Esophagus squamous epithelium (tissue), 4 donors: ENCODE results near the gene FNIP1.

Experiments
- POLR2A ChIP-seq, 4 donors: fragments of 450-650 bp; IDR thresholded peaks; one replicate each; pipeline ENCODE4 v1.6.1; 2017; ENCODE audit warnings: antibody characterized with exemption in 4 of 4, mild to moderate bottlenecking in 4 of 4, moderate library complexity in 3 of 4
- TF ChIP-seq, protein P1 (sequence below), 6 experiments: fragments of 450-650 bp in 4 of 6; fragments of 200-600 bp in 2 of 6; sonication (generic) in 2 of 6; IDR thresholded peaks; one replicate each; pipeline ENCODE4 v1.5.1; 2016 to 2019; ENCODE audit warnings: antibody characterized with exemption in 6 of 6, mild to moderate bottlenecking in 4 of 6, moderate library complexity in 4 of 6

DNA sequence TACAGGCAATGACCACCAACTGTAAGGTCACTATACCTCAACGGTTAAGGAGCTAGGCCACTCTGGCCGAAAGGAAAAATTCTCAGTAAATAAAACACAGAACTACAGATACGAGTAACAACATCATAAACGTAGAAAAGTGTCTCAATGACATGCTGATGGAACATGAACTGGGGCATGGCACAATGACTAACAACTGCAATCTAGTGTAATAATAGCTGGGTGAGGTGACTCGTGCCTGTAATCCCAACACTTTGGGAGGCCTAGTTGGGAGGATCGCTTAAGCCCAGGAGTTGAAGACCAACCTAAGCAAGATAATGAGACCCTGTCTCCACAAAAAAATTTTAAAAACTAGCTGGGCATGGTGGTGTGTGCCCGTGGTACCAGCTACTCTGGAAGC, 152.0 kb downstream of the FNIP1 start:
- TF ChIP-seq, protein P1, sequence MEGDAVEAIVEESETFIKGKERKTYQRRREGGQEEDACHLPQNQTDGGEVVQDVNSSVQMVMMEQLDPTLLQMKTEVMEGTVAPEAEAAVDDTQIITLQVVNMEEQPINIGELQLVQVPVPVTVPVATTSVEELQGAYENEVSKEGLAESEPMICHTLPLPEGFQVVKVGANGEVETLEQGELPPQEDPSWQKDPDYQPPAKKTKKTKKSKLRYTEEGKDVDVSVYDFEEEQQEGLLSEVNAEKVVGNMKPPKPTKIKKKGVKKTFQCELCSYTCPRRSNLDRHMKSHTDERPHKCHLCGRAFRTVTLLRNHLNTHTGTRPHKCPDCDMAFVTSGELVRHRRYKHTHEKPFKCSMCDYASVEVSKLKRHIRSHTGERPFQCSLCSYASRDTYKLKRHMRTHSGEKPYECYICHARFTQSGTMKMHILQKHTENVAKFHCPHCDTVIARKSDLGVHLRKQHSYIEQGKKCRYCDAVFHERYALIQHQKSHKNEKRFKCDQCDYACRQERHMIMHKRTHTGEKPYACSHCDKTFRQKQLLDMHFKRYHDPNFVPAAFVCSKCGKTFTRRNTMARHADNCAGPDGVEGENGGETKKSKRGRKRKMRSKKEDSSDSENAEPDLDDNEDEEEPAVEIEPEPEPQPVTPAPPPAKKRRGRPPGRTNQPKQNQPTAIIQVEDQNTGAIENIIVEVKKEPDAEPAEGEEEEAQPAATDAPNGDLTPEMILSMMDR (IDR thresholded peaks at IDR 0.05) = no peak
- TF ChIP-seq POLR2A (IDR thresholded peaks at IDR 0.05) = no peak
